Coronary artery (tissue), 2 donors: ENCODE data around the gene TCEAL4.

Experiments used
- DNase-seq: peaks from one replicate; pipeline ENCODE4 v3.0.0-alpha.2; 2017; ENCODE audit warnings: low spot score
- H3K27ac ChIP-seq, 2 donors: fragments of 200-600 bp; sonication (generic); one replicate each; pipeline ENCODE4 v1.5.1; 2016 to 2019
- H3K4me3 ChIP-seq: fragments of 200-600 bp; sonication (generic); 2 replicates; pipeline ENCODE4 v1.5.1; 2016; ENCODE audit warnings: mild to moderate bottlenecking, moderate library complexity
- CTCF ChIP-seq: fragments of 200-600 bp; sonication (generic); IDR thresholded peaks from one replicate; pipeline ENCODE4 v1.5.1; 2019; ENCODE audit warnings: antibody characterized with exemption

Gene TCEAL4

GRCh38 chrX:103629318-103630170, 44.2 kb downstream of the TCEAL4 start:
- peak overlapping the region; percentile 83 for H3K4me3 ChIP-seq
- no peak for TF ChIP-seq CTCF
- DNase-seq: peak; percentile 81
- peak overlapping the region; percentile 89 to 96 for H3K27ac ChIP-seq

GRCh38 chrX:103630171-103630511, 44.8 kb downstream of the TCEAL4 start:
- no peak for TF ChIP-seq CTCF
- DNase-seq: no peak
- Histone ChIP-seq H3K4me3 (peak overlapping the region; percentile 83), H3K27ac (peak overlapping the region; percentile 89 to 96)

- no peak overlapping the region for H3K27ac ChIP-seq
- TF ChIP-seq CTCF: no peak
- peak overlapping the region; percentile 83 for H3K4me3 ChIP-seq
- DNase-seq: no peak
Observed at GRCh38 chrX:103631145-103631544, 45.8 kb downstream of the TCEAL4 start.

- H3K4me3 ChIP-seq: no peak overlapping the region
Observed at GRCh38 chrX:103635436-103635835, 50.1 kb downstream of the TCEAL4 start.

More at GRCh38 chrX:103635436-103635835, 50.1 kb downstream of the TCEAL4 start:
- no peak for TF ChIP-seq CTCF
- no peak for DNase-seq
- no peak overlapping the region for H3K27ac ChIP-seq
